Activated CD8-positive, alpha-beta memory T cell treated with anti-CD3 and anti-CD28 coated beads, Interleukin-2, amount 50 U/mL, for 4 hours (primary cell): Measurements from ENCODE around the gene SYT15B.
"Not testable (repeated sequence)": the region's sequence is repeated elsewhere in the genome, so short reads cannot be mapped to it uniquely, and the experiment has no call there.

Experiments
- DNase-seq: peaks from one replicate; pipeline ENCODE4 v3.0.0-alpha.2; 2020

The SYT15B gene

DNA sequence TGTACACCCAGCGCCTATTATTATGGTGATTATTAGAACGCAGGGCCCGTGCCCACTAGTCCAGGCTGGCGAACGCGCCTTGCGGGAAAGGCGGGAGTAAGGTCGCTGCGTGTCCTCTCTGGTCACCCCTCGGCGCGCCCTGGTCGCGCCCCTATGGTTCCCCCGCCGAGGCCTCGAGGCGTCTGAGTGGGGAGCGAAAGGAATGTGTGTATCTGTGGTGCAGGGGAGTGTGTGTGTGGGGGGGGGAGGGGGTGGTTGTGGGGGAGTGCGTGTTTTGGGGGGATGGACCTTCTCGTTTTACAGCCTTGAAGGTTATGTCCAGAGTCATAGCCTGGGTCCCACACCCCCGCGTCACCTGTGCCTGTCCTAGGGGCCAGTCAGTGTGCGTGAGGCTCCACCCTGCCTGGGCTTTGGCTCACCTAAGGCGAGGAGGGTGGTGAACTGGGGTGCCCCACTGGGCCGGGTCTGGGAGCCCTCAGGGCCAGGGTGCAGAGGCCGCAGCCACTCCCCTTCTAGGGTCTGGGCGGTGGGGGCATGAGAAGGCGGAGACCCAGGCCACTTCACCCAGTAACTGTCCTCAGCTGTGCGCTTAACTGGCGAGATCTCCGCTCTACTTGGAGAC lies at the start of gene SYT15B:
SYT15B (minus strand) TSS at position 39 of the 622 bp plus-strand sequence. CDS start 952 bp downstream, outside the sequence.
- DNase-seq = not testable (repeated sequence)

DNA sequence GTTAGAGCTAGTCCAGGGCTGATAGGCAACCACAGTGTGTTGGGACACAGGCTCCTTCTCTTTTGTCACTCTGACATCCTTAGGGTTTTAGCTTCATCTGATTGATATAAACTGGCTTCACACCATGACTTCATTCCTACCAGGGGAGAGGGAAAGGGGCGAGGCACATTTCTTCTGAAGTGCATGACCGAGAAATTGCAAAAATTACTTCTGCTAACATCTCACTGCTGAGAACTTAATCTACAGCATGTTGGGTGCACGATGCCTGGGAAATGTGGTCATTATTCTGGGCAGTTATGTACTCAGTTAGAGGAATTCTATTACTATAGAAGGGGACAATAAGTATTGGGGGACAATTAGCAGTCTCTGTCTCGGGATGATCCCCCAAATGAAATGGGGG lies 16.2 kb upstream of the SYT15B start:
- DNase-seq = not testable (repeated sequence)

GRCh38 chr10:47775361-47776231 lies 12.2 kb upstream of the SYT15B start:
- not testable (repeated sequence) for DNase-seq

- DNase-seq = not testable (repeated sequence)
Observed at GRCh38 chr10:47770745-47771144, 7.4 kb upstream of the SYT15B start.

DNA sequence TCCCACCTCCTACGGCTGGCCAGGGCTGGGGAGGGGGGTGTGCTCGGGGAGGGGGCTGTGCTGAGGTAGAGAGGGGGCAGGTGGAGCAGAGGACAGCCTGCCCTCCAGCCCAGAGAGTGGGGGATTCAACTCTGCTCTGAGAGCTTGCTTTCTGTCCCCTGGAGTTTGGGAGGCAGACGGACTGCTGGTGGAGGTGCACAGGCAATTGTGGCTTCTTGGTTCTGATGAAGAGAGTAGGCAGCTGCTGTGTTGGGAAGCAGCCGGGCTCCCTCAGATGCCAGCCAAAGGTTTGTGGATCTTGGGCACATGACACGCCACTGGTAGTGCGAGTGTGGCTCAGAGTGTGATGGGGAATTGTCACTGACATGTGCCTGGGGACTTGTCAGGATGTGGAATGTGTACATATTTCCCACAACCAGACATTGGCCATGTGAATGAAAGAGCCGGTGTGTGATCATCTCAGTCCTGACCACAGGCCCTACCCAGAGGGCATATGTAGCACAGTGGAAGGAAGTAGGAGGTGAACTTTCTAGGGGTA lies 5.3 kb upstream of the SYT15B start:
- not testable (repeated sequence) for DNase-seq

DNA sequence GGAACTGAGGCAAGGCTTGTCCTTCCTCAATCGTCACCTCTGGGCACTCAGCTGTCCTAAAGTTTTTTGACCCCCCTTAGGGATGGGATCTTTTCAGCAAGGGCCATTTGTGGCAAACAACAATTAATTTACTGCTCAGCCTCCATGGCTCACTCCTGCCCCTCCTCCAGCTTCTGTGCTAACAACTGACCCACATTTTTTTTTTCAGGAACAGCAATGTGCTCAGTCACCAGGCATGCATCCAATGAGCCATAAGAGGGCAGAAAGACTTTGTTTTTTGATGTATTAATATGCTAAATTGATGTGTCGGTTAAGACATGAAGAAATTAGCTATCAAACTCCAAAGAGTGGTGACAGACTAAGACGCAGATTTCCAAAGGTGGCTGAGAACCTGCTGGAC lies 4.7 kb upstream of the SYT15B start:
- DNase-seq = not testable (repeated sequence)

DNA sequence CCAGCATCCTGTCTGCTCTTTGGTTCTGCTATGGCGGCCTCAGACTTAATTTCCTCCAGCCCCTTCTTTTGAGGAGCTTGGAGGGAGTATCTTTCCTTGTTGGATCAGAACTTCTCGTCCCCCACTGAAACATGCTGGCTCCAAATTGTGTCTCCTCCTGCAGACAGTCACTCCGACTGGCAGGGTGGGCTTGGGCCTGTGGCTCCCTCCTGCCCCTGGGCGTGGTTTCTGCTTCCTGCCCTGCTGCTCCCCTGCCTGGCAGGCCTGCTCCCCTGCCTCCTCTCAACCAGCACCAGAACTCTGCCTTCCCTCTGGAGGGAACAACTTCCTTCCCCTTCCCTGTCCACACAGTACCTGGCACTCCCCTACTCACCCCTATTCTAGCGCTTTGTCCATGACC lies 3.8 kb upstream of the SYT15B start:
- not testable (repeated sequence) for DNase-seq

- not testable (repeated sequence) for DNase-seq
Observed at GRCh38 chr10:47765232-47765631, 1.8 kb upstream of the SYT15B start.

GRCh38 chr10:47762674-47763553 lies 478 bp downstream of the SYT15B start:
- DNase-seq = not testable (repeated sequence)

- DNase-seq = not testable (repeated sequence)
Observed at GRCh38 chr10:47758855-47759254, 4.5 kb downstream of the SYT15B start.

DNA sequence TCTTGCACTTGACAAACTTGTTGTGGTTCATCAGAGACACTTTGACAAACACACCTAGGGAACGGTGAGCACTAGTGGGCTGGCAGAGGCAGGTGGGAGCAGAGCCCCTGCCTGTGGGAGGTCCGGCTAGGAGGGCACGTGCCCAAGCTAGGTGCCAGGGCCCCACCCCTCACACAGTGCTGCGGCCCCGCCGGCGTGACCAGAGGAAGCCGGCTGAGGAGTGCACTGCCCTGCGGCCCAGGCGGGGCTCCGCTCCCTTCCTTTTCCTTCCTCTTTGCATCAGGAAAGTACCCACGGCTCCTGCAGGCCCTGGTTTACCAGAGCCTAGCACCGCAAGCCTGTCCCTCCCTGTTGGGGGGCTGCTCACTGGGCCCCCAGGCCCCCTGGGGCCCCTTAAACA lies 7.2 kb downstream of the SYT15B start:
- not testable (repeated sequence) for DNase-seq

GRCh38 chr10:47753871-47754270 lies 9.5 kb downstream of the SYT15B start:
- DNase-seq = not testable (repeated sequence)

GRCh38 chr10:47753176-47753575 lies 10.2 kb downstream of the SYT15B start:
- DNase-seq = not testable (repeated sequence)

- DNase-seq = not testable (repeated sequence)
Observed at GRCh38 chr10:47751821-47752220, 11.6 kb downstream of the SYT15B start.

DNA sequence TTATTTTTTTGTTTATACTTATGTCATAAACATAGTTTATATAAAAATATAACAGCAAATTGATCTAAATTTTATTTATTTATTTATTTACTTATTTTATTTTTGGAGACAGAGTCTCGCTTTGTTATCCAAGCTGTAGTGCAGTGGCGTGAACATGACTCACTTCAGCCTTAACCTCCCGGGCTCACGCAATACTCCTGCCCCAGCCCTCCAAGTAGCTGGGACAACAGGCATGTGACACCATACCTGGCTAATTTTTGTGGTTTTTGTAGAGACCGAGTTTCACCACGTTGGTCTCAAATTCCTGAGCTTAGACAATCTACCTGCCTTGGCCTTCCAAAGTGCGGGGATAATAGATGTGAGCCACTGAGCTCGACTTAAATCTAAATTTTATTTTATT lies 13.0 kb downstream of the SYT15B start:
- not testable (repeated sequence) for DNase-seq

DNA sequence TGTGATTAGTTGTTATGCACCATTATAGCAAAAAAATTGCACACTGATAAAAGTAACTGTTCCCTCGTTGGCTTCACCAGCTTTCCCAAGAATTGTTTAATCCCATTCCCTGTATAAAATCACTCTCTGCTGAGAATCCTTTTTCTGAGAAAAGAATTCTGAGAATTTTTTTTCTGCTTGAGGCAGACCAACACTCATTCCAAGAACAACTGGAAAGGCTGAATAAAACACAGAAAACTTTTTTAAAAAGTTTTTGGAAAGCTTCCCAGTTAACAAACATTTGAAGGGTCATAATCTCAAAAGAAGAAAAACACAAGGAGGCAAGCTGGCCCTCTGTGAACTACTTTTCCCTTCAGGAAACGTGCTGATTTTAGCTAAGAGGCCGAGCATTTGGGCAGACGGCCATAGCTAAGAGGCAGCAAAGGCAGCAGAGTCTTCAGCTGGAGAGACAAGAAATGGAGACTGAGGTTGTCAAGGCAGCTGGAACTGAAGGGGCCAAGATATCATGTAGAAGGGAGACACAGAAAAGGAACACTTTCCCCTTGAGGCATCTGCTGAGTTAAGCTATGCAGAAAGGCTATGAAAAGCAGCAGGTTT lies 16.5 kb downstream of the SYT15B start:
- DNase-seq = not testable (repeated sequence)

DNA sequence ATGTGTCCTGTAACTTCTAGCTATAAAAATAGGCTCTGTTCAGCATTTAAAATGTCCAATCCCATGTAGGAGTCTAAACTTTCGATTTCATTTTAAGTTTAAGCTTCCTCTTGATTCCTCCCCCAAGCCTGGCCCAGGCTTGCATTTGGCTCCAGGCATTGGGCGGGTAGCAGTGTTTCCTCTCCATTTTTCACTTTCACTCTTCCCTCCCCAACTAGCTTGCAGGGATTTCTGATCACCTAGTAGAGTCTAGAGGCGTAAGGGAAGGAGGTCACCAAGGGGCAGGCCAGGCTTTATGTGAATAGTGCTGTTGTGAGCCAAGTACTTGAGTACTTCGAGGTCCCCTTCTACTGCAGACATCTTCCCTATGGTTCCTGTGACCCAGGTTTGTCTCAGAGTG lies 18.5 kb downstream of the SYT15B start:
- not testable (repeated sequence) for DNase-seq

DNA sequence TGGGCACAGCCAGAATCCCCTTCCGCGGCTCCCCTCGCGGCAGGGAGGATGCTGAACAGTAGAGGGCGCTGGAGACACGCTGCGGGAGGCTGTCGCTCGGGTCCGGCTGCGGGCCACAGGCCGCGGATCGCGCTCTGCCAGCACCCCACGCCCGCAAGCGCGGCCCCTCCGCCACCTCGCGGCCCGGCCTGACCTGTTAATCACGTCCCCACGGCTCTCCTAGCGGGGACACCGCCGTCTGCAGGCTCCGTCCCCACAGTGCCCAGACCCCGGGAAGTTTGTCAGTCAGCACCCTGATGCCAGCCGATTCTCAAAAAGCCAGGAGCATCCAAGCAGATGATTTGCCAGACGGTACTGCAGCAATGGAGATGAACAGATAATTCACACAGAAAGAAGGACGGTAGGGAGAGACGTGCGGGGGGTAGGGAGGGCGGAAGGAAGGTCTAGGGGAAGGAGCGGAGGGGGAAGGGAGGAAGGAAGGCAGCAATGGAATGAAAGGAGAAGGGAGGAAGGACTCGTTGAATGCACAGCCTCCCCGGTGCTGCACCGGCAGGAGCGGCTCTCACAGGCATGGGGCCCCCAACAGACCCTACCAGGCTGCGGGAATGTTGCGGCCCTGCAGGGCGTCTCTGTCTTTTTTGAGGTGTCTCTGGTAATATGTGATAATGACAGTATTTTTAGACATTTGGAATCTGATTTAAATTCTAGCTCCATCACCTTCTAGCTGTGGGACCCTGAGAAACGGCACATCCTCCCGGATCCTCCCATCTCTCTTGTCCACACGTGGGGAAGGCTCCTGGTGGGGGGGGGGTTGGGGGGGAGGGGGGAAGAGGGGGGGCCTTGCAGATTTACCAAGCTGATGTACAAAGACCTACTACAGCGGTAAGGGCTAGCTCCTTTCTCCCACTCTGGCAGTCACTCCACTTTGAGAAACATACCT lies 19.5 kb downstream of the SYT15B start:
- DNase-seq = peak; percentile 18

- DNase-seq = not testable (repeated sequence)
Observed at GRCh38 chr10:47740868-47741267, 22.5 kb downstream of the SYT15B start.

DNA sequence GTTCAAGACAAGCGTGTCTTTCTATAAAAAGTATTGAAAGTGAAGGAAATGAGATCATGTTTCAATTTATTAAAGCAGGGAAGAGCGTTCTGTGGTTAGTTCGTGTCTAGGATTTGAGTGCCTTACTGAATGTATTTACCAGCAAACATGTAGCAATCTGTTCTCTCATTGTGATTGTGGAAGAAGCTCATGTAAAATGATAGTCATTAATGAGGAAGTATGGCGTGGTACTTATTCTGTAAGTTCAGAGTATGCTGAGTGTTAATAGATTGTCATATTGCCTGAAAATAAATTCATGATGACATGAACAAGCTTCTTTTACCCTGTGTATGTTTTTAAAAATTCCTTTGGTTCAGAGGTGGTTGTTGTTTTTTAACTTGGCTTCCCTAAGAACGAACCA lies 32.5 kb downstream of the SYT15B start:
- not testable (repeated sequence) for DNase-seq

DNA sequence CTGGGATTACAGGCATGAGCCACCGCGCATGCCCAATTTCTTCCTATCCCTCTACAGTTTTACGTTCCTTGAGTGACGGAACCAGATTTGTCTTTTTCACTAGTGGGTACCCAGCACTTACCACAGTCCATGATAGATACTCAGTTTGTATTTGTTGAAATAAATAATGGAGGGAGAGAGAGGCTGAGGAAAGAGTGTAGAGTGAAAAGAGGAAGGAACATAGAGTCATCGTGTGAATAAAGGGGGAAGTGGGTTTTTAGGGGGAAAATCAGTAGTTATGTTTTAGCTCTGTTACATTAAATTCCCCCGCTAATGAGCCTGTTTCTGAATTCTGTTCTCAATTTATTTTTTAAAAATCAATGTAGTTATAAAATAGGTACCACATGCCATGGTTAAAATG lies 37.7 kb downstream of the SYT15B start:
- not testable (repeated sequence) for DNase-seq
